ENCODE measurements around the gene TMEM130.

The TMEM130 gene

GRCh38 chr7:98840722-98841121, 29.1 kb downstream of the TMEM130 start:
- no peak for DNase-seq

GRCh38 chr7:98840096-98840495, 29.7 kb downstream of the TMEM130 start:
- no peak for DNase-seq

GRCh38 chr7:98837630-98837972, 32.2 kb downstream of the TMEM130 start:
- no peak for DNase-seq

GRCh38 chr7:98836811-98837629, 32.8 kb downstream of the TMEM130 start:
- DNase-seq = peak; percentile 13

- DNase-seq = no peak
These were observed 34.9 kb downstream of the TMEM130 start for GRCh38 chr7:98834949-98835348.

- no peak for DNase-seq
These were observed 36.8 kb downstream of the TMEM130 start for GRCh38 chr7:98833022-98833421.

- DNase-seq = no peak
These were observed 38.1 kb downstream of the TMEM130 start for GRCh38 chr7:98831641-98832221.

GRCh38 chr7:98830972-98831548, 38.8 kb downstream of the TMEM130 start:
- no peak for DNase-seq

GRCh38 chr7:98828368-98828767, 41.4 kb downstream of the TMEM130 start:
- DNase-seq = no peak

- DNase-seq = no peak
These were observed 42.6 kb downstream of the TMEM130 start for GRCh38 chr7:98827258-98827657.

- DNase-seq = no peak
These were observed 43.0 kb downstream of the TMEM130 start for GRCh38 chr7:98826811-98827231.

GRCh38 chr7:98826387-98826786, 43.4 kb downstream of the TMEM130 start:
- no peak for DNase-seq

GRCh38 chr7:98823226-98823625, 46.6 kb downstream of the TMEM130 start:
- DNase-seq = no peak

GRCh38 chr7:98821348-98821747, 48.5 kb downstream of the TMEM130 start:
- DNase-seq = no peak

- DNase-seq = no peak
These were observed 52.7 kb downstream of the TMEM130 start for GRCh38 chr7:98816967-98817710.

- DNase-seq = no peak
These were observed 53.6 kb downstream of the TMEM130 start for GRCh38 chr7:98816241-98816640.

- no peak for DNase-seq
These were observed 54.5 kb downstream of the TMEM130 start for GRCh38 chr7:98815313-98815712.

- DNase-seq = no peak
These were observed 58.5 kb downstream of the TMEM130 start for GRCh38 chr7:98811299-98811698.

- DNase-seq = peak; percentile 36
These were observed 59.5 kb downstream of the TMEM130 start for GRCh38 chr7:98810153-98810802.

- no peak for DNase-seq
These were observed 60.9 kb downstream of the TMEM130 start for GRCh38 chr7:98808751-98809460.

- no peak for DNase-seq
These were observed 62.5 kb downstream of the TMEM130 start for GRCh38 chr7:98807068-98808048.

Data from NCI-H2227 treated with DMSO at 0.1 percent for 48 hours (cell line).